Glutamatergic neuron (in vitro differentiated cells): ENCODE measurements around the gene C4orf51. TPM values are rescaled to one million over a fixed set of nuclear protein-coding genes. Genes with fewer than 3 reads are reported as not detected.

Experiments
- DNase-seq: peaks from one replicate; pipeline ENCODE4 v3.0.0; 2022
- H3K27ac Mint-ChIP-seq: one replicate; pipeline ENCODE4 v1.8.0; 2020; ENCODE audit warnings: mild to moderate bottlenecking, mixed read lengths, inconsistent platforms; ENCODE audit not compliant: unreplicated experiment
- H3K27me3 Mint-ChIP-seq: one replicate; pipeline ENCODE4 v1.8.0; 2020; ENCODE audit warnings: mild to moderate bottlenecking, moderate library complexity, mixed read lengths, inconsistent platforms; ENCODE audit not compliant: unreplicated experiment
- H3K36me3 Mint-ChIP-seq: one replicate; pipeline ENCODE4 v1.8.0; 2020; ENCODE audit warnings: mild to moderate bottlenecking, mixed read lengths, inconsistent platforms; ENCODE audit not compliant: unreplicated experiment
- H3K4me1 Mint-ChIP-seq: one replicate; pipeline ENCODE4 v1.8.0; 2020; ENCODE audit warnings: mild to moderate bottlenecking, low read depth, mixed read lengths, inconsistent platforms; ENCODE audit not compliant: unreplicated experiment
- H3K4me3 Mint-ChIP-seq: one replicate; pipeline ENCODE4 v1.8.0; 2020; ENCODE audit warnings: mild to moderate bottlenecking, mixed read lengths, inconsistent platforms; ENCODE audit not compliant: unreplicated experiment
- H3K9me3 Mint-ChIP-seq: one replicate; pipeline ENCODE4 v1.8.0; 2020; ENCODE audit warnings: mild to moderate bottlenecking, moderate library complexity, mixed read lengths, inconsistent platforms; ENCODE audit not compliant: unreplicated experiment
- total RNA-seq: library from RNA; stranded (reverse); fragmentation: NEBNext Ultra II Directional; extraction: Animal tissue kit (Norgen Biotek cat#: 25700); gene quantifications from one replicate; pipeline ENCODE4 v1.2.1, GENCODE V29; 2021; ENCODE audit not compliant: unreplicated experiment
- TF ChIP-seq, protein P1 (sequence below): fragments of 200-600 bp; sonication (generic); IDR thresholded peaks from one replicate; pipeline ENCODE4 v1.5.0; 2021; ENCODE audit not compliant: partially characterized antibody, unreplicated experiment

C4orf51 gene
- total RNA-seq, 1 donor from 2014 or later, result not detected

- H3K9me3 Mint-ChIP-seq, result peaks cover 4% of the 10 kb centered on the region
- TF ChIP-seq, protein P1, sequence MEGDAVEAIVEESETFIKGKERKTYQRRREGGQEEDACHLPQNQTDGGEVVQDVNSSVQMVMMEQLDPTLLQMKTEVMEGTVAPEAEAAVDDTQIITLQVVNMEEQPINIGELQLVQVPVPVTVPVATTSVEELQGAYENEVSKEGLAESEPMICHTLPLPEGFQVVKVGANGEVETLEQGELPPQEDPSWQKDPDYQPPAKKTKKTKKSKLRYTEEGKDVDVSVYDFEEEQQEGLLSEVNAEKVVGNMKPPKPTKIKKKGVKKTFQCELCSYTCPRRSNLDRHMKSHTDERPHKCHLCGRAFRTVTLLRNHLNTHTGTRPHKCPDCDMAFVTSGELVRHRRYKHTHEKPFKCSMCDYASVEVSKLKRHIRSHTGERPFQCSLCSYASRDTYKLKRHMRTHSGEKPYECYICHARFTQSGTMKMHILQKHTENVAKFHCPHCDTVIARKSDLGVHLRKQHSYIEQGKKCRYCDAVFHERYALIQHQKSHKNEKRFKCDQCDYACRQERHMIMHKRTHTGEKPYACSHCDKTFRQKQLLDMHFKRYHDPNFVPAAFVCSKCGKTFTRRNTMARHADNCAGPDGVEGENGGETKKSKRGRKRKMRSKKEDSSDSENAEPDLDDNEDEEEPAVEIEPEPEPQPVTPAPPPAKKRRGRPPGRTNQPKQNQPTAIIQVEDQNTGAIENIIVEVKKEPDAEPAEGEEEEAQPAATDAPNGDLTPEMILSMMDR, result no peak
- no peak for DNase-seq
- peaks cover 1% of the 10 kb centered on the region for H3K27me3 Mint-ChIP-seq
- peaks cover 17% of the 10 kb centered on the region for H3K4me1 Mint-ChIP-seq
- no peak overlapping the region for H3K4me3 Mint-ChIP-seq
- no peak overlapping the region for H3K27ac Mint-ChIP-seq
- H3K36me3 Mint-ChIP-seq, result peaks cover 5% of the 10 kb centered on the region
Measured at GRCh38 chr4:145716661-145717200, 36.8 kb downstream of the C4orf51 start.

GRCh38 chr4:145719752-145720624 is 40.0 kb downstream of the C4orf51 start:
- peaks cover 1% of the 10 kb centered on the region for H3K27me3 Mint-ChIP-seq
- DNase-seq, result no peak
- H3K36me3 Mint-ChIP-seq, result no peaks in the 10 kb centered on the region
- peaks cover 4% of the 10 kb centered on the region for H3K9me3 Mint-ChIP-seq
- peak overlapping the region; percentile 77 for H3K4me3 Mint-ChIP-seq
- peak overlapping the region; percentile 95 for H3K27ac Mint-ChIP-seq
- H3K4me1 Mint-ChIP-seq, result peaks cover 18% of the 10 kb centered on the region
- TF ChIP-seq, protein P1, result no peak

- DNase-seq, result peak; percentile 45
Measured at GRCh38 chr4:145720656-145721055, 40.7 kb downstream of the C4orf51 start.

GRCh38 chr4:145722561-145722960 is 42.6 kb downstream of the C4orf51 start:
- TF ChIP-seq, protein P1, result no peak
- peaks cover 1% of the 10 kb centered on the region for H3K27me3 Mint-ChIP-seq
- no peaks in the 10 kb centered on the region for H3K36me3 Mint-ChIP-seq
- H3K4me1 Mint-ChIP-seq, result peaks cover 15% of the 10 kb centered on the region
- no peak overlapping the region for H3K27ac Mint-ChIP-seq
- DNase-seq, result no peak
- peaks cover 4% of the 10 kb centered on the region for H3K9me3 Mint-ChIP-seq
- H3K4me3 Mint-ChIP-seq, result no peak overlapping the region

More at GRCh38 chr4:145720656-145721055, 40.7 kb downstream of the C4orf51 start:
- Mint-ChIP-seq H3K9me3 (peaks cover 4% of the 10 kb centered on the region), H3K27ac (peak overlapping the region; percentile 95), H3K36me3 (no peaks in the 10 kb centered on the region), H3K27me3 (peaks cover 1% of the 10 kb centered on the region), H3K4me3 (peak overlapping the region; percentile 77), H3K4me1 (peaks cover 18% of the 10 kb centered on the region)
- TF ChIP-seq, protein P1, result no peak

GRCh38 chr4:145723336-145723735 is 43.4 kb downstream of the C4orf51 start:
- H3K36me3 Mint-ChIP-seq, result no peaks in the 10 kb centered on the region
- H3K27me3 Mint-ChIP-seq, result peaks cover 1% of the 10 kb centered on the region
- H3K4me1 Mint-ChIP-seq, result peaks cover 15% of the 10 kb centered on the region

More at GRCh38 chr4:145723336-145723735, 43.4 kb downstream of the C4orf51 start:
- H3K9me3 Mint-ChIP-seq, result peaks cover 4% of the 10 kb centered on the region
- TF ChIP-seq, protein P1, result no peak
- DNase-seq, result no peak
- no peak overlapping the region for H3K4me3 Mint-ChIP-seq
- H3K27ac Mint-ChIP-seq, result no peak overlapping the region
